Fibroblast of gingiva (primary cell): ENCODE measurements around the gene ATG101.
A peak's percentile ranks its signal among the peaks of the same experiment; 100 is the strongest.

Experiments
- DNase-seq: peaks from one replicate; pipeline ENCODE4 v3.0.0-alpha.2; 2011; ENCODE audit warnings: low read depth

ATG101 gene

DNA sequence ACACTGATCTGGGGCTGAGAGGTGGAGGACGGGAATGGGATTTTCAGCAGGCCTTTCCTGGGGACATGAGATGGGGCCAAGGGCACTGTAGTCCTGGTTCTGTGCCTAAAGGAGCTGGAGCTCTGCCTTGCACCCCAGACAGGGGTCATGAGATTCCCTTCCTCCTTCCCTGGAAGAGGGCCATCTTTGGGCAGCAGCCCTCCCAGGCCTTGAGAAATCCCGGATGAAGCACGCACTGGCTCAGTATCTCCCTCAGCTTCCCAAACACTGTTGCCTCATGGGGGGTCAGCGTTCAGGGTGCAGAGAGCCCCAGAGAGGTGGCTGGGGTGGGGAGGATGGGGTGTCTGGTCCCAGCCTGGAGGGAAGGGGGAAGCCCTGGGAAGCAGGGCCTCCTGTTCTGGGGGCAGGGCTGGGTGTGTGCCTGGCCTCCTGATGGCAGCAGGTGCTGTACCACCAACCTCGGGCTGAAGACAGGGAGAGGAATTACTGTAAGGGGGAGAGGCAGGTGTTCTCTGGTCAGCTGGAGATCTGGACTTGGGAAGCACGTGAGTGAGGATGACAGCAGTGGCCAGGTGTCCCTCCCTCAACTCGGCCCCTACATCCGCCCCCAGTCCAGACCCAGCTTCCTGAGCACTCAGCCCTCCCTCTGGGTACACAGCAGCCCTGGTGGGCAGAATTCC, 26.9 kb upstream of the ATG101 start:
- no peak for DNase-seq

DNA sequence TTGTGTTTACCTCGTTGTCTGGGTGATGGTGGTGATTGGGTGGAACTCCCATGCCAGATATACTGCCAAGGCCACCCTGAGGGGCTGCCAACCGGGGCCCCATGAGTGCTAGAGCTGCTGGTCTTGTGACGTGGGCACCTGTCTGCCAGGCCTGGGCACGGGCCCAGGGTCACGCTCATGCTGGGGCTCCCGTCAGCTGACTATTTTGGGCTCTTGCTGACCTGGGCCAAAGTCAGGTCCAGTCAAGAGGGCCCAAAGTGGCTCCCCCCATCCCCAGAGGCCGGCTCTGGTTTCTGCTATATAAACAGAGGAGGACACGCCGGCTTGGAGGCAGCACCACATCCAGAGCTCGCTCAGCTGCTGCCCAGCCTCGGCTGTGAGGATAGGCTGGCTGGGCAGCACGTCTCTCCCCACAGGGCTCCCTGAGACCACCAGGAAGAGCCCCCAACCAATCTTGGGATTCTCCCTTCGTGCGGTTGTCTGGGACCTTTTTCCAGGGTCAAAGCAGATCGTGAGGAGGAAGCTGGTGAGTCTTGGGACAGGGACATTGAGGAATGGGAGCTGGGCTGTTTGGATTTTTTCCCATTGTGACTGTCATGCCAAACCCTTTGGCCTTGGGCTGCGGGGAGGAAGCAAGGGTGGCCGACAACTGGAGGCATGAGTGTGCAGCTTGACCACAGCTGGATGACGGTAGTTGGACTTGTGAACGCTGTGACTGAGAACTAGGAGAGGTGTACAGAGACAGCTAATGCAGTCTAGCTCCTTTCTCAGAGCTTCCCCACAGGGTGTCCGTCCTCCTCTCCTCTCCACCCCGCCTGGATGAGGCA, 26.2 kb upstream of the ATG101 start:
- DNase-seq: peak; percentile 70

DNA sequence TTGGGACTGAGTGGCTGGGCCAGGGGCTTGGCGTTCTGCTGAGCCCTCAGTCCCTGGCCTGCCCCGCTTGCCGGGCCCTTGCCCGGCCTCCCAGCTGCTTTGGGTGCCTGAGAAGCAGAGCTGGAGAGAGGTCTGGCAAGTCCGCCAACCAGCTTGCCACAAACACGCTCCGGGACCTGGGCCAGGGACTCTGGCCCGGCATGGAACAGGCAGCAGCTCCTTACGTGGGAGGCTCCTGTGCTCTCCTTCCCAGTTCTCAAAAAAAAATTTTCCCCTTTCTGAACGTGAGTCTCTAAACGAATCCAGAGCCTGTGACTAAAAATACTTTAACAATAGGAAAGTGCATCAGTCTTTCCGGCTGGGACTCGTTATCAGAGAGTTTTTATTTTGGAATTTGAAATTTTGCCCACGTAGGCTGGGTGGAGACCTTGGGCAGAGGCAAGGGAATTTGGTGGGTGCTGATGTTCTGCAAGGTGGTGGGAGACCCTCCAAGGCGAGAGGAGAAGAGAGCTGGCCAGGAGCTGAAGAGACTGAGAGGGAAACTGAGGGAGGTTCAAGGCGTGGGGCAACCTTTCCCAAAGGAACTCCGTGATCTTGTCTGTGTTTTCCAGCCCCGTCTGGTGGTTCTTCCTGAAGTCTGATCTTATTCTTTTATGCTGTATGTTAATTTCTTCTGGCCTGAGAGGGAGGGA, 25.3 kb upstream of the ATG101 start:
- DNase-seq: peak; percentile 96

DNA sequence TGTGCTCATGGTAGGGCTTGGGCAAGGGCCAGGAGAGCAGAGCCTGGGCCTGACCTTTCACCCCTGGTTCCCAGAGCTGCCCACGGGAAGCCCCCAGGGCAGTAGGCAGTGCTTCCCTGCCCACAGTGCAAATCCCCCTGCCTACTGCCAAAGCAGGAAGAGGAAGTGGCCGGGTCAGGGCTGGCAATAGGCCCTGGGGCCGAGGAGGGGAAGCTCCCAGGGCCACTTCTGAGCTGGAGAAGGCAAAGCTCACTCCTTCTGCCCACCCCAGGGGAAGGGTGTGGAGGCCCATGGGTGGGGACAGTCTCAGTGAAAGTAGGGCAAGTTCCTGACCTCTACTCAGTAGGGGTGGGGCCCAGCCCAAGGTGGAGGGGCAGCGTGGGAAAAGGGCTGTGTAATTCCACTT, 24.0 kb upstream of the ATG101 start:
- DNase-seq: no peak

DNA sequence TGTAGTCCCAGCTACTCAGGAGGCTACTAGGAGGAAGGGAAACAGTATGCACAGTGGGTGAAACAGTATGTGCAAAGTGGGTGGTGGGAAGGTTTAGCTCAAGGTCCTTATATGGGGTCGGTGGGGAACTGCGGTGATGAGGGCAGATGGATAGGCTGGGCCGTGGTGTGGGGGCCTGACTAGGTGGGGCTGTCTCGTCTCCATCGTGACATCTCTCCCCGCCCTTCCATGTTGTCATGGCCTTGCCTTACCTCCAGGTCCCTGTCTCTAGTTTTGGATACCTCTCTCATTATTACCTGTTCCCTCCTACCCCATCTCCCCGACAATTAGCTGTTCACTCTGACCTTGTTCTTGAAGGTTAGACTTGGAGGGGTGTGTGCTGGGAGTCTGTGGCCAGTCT, 22.9 kb upstream of the ATG101 start:
- no peak for DNase-seq

DNA sequence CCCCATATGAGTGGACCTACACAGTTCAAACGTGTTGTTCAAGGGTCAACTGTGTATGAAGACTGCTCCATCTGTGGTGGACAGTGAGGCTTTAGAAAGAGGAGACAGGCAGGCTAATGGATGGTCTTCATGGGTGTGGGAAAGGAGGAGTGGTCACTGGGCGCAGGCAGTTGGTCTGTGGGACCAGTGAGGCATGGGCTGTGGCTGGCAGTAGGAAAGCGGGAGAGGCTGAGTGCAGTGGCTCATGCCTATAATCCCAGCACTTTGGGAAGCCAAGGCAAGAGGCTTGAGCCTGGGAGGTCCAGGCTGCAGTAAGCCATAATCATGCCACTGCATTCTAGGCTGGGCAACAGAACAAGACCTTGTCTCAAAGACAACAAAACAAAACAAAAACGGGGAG, 20.5 kb upstream of the ATG101 start:
- no peak for DNase-seq

DNA sequence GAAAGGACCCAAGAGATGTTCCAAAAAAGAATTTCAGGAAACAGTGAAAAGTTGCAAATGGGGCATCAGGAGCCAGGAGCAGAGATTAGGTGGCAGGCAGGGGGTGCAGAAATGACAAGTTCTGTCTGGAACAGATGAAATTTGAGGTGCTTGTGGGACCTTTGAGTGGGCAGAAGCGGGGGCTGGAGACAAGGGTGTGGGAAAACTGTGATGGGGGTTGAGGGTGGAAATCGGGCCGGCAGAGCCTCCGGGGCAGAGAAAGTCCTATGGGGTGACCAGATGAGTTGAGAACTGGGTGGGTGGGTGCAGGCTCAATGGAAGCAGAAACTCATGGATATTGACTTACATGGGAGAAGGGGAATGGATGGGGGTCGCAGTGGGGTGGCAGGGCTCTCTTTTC, 20.1 kb upstream of the ATG101 start:
- no peak for DNase-seq

DNA sequence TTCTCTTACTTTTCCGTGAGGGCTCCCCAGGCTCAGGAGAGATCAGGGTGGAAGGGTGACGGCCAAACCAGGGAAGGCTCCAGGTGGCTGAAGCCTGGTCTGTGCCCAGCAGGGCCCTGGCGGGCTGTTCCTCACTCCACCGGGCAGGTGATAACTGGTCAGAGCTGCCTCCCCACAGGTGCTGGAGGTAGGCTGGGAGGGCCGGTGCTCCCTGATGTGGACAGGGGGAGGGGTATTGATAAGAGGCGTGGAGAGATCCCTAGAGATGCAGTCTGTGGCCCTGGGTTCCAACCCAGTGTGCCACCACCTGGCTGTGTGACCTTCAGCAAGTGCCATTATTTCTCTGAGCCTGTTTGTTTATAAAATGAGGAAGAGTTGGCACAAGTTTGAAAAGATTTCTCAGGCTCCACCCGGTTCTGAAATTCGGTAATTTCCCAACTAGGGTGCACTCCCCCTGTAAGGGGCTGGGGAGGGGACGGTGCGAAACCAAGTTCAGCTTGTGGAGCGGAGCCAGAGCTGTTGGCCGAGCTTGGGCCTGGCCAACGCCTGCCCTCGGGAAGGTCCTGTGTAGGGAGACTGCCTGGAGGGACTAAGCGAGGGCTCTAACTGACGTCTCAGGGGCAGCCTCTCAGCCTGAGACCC, 19.5 kb upstream of the ATG101 start:
- DNase-seq: peak; percentile 68

DNA sequence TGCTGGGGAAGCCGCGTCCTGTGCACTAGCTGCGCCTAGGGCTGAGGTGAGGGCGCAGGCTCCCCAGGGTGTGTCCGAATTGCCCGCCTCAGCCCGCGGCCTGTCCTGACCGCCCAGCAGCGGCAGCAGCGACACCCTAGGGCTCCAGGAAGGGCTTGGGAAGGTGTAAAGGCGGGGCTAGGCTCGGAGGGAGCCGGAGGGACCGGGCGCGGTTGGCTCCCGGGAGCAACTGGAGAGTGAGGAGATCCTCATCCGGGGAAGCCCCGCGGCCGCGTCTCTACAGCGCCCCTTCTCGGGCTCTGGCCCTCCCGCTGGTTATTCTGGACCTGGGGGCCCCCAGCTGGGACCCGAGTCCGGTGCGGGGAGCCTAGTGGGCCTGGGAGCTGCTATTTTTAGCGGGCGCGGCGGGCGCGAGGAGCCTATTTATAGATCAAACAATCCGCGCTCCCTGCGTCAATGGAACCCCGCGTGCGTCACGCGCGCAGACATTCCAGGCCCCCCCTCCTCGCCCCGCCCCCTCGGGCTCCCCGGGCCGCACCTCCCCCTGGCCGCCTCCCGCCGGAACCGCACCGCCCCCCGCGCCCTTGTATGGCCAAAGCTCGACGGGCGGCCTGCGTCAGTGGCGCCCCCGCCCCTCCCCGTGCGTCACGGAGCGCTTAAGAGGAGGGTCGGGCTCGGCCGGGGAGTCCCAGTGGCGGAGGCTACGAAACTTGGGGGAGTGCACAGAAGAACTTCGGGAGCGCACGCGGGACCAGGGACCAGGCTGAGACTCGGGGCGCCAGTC, 18.8 kb upstream of the ATG101 start, which contains the start of gene NR4A1:
NR4A1 (plus strand) TSS at position 685 of the 784 bp plus-strand sequence. CDS start 2,887 bp downstream, outside the sequence.
- peak; percentile 98 for DNase-seq

DNA sequence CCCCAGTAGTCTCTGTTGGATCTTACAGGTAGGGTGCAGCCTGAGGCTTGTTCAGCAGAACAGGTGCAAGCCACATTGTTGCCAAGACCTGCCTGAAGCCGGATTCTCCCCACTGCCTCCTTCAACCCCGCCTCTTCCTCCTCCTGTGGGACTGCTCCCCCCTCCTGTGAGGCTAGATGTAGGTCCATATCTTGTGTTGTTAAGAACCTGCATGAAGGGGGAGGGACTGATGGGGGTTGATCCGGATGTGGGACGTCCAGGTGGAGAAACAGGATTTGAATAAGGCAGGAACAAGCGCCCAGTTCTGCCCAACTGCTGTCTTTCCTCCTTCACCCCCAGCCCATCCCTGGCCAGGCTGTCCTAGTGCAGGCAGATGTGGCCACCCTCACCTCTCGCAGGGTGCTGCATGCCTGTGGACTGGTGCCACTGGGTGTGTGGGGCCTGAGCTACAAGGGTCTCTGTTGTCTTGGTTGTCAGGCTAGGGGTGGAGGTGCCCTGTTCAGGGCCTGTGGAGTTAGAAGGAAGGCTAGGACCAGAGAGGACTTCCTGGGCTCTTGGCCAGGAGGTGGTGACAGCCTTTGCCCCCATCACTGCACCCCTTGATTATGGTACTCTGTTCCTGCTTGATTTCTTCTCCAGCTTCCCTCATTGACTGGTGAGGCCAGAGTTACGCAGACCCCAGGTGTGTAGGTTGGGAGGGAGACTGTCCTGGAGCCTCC, 17.2 kb upstream of the ATG101 start:
- peak; percentile 52 for DNase-seq

DNA sequence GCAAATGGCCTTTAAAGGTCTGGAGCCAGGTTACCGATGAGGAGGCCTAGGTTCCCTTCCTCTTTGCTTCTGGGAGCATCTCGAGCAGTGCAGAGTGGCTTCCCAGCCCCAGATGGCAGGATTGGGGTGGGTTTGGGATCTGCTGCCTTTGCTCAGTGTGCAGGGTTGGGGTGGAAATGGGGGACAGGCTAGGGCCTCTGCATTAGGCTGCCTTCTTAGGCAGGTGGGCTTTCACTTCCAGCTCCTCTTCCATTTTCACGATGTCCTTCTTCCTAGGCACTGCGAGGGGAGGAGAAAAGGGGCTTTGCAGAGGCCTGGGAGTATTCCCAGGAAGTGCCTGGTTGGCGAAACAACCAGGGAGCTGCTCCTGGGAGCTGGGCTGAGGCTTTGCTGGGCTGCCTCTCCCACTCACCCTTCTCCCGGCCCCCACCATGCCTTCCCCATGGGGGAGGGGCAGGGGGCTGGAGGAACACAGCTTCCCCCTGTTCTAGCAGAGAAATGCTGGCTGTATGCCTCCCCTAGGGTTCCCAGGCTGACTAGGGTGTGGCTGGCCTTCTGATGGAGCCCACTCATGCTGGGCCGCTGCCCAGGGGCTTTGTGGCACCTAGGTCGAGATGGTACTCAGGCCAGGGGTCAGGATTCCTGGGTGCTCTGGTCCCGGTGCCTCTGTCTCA, 16.1 kb upstream of the ATG101 start:
- peak; percentile 63 for DNase-seq

DNA sequence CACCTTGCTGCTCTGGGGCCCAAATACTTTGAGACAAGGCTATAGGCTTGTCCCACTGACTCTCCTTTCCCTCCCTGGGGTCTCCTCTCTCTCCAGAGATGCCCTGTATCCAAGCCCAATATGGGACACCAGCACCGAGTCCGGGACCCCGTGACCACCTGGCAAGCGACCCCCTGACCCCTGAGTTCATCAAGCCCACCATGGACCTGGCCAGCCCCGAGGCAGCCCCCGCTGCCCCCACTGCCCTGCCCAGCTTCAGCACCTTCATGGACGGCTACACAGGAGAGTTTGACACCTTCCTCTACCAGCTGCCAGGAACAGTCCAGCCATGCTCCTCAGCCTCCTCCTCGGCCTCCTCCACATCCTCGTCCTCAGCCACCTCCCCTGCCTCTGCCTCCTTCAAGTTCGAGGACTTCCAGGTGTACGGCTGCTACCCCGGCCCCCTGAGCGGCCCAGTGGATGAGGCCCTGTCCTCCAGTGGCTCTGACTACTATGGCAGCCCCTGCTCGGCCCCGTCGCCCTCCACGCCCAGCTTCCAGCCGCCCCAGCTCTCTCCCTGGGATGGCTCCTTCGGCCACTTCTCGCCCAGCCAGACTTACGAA, 15.4 kb upstream of the ATG101 start:
- DNase-seq: no peak

DNA sequence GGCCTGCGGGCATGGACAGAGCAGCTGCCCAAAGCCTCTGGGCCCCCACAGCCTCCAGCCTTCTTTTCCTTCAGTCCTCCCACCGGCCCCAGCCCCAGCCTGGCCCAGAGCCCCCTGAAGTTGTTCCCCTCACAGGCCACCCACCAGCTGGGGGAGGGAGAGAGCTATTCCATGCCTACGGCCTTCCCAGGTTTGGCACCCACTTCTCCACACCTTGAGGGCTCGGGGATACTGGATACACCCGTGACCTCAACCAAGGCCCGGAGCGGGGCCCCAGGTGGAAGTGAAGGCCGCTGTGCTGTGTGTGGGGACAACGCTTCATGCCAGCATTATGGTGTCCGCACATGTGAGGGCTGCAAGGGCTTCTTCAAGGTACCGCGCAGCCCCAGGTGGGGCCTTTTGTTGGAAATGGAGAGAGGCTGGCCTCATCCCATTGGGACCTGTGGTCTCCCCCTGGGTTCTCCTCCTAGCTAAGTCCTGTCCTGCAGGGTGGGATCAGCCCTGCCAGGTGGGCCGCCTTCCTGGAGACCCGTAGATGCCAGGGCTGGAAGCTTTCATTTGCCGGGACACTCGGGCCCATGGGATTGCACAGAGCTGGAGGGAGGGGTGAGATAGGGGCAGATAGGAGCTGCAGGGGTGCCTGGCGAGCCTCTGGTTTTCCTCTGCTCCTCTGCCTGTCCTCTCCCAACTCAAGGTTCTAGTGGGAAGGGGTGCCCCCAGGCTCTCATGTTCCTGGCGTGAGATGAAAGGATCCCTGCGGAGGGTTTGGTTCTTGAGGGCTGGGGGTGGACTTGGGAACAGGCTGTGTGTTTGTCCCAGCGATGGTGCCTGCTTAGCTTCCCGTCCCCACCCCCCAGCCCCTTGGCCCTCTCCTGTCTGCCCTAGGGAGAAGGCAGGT, 14.7 kb upstream of the ATG101 start:
- DNase-seq: peak; percentile 43

DNA sequence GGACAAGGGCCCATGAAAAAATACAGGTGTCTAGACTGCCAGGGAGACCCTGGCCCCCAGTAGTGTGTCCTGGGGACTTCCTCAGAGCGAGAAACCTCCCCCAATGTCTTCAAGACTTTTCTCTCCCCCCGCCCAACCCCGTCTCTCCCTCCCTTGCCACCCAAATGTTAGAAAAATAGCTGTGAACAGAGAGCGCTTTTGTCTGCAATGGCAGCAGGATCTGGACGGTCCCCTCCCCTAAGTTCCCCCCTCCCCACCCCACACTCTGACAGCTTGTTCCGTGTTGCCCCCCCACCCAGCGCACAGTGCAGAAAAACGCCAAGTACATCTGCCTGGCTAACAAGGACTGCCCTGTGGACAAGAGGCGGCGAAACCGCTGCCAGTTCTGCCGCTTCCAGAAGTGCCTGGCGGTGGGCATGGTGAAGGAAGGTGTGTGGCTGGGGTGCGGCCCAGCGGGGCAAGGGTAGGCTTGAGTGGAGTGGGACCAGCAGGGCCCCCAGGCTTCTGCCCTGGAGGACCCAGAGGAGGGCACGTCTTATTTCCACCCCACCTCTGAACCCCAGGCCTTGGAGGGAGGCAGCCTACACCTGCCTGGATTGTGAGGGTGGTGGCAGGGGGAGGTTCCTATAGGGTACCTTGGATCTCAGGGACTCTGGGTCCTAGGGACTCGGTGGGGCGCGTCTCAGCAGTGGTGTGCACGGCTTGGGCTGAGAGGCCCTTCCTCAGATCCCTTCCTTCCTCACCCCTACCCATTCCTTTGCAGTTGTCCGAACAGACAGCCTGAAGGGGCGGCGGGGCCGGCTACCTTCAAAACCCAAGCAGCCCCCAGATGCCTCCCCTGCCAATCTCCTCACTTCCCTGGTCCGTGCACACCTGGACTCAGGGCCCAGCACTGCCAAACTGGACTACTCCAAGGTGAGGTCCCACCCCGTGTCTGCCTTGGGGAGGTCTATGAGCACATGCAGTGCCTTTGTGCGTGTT, 13.8 kb upstream of the ATG101 start:
- peak; percentile 55 for DNase-seq

DNA sequence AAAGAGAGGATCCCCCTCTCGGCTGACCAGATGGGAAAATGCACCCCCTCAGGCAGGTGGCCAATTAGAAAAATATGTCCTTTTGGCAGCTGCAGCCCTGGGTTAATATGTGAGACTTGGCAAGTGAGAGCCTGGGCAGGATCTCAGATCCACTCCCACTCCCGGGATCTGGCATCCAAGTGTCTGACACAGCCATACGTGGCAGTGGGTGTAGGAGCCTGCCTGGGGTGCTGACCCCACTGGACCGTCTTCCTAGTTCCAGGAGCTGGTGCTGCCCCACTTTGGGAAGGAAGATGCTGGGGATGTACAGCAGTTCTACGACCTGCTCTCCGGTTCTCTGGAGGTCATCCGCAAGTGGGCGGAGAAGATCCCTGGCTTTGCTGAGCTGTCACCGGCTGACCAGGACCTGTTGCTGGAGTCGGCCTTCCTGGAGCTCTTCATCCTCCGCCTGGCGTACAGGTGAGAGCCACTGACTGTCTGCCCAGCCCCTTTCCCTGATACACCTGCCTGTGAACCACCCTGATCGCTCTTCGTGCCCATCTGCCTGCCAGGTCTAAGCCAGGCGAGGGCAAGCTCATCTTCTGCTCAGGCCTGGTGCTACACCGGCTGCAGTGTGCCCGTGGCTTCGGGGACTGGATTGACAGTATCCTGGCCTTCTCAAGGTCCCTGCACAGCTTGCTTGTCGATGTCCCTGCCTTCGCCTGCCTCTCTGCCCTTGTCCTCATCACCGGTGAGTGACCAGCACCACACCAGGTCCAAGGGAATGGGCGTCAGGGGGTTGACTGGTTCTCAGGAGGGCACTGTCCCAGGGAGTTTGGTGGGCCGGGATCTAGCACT, 12.8 kb upstream of the ATG101 start:
- peak; percentile 48 for DNase-seq
